ENCODE measurements around the gene ABO. TPM values are rescaled to one million over a fixed set of nuclear protein-coding genes. Genes with fewer than 3 reads are reported as not detected.
"Not testable (repeated sequence)": the region's sequence is repeated elsewhere in the genome, so short reads cannot be mapped to it uniquely, and the experiment has no call there.

ABO gene
- total RNA-seq, 1 donor from 2014 or later = 2.3 TPM

DNA sequence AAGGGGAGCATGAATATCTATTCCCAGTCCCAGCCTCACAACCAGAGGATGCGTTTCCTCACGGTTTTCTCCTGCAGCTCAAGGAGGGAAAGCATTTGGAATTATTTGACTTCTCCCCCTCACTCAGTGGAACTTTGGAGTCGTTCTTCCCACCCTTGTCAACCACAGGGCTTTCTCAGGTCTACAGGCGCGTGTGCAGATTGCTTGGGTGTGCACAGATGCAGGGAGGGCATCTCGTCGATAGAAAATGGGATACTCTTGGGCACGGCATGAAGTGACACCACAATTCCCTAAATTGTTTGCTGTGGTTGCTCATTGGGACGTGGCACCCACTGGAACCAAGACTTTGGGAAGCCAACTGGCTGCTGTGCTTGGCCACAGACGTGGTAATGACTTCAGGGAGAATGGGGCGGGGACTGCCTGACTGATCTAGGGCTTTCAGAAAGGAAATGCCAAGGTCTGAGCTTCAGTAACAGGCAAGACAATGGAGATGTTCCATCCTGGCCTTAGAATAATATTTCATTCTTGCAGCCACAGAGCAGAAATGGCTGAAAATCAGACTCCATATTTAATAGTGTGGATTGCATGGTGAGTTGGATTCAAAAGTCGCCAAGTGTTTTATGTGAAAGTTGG is 53.7 kb downstream of the ABO start:
- no peak for DNase-seq (ENCODE audit: low spot score in 2 of 2, unreplicated experiment in 2 of 2)
- peaks cover 7% of the 10 kb centered on the region for H3K4me1 Mint-ChIP-seq
- no peak overlapping the region for H3K4me3 Mint-ChIP-seq
- H3K36me3 Mint-ChIP-seq = no peaks in the 10 kb centered on the region
- H3K9me3 Mint-ChIP-seq = peaks cover 4% of the 10 kb centered on the region
- TF ChIP-seq, protein P1, sequence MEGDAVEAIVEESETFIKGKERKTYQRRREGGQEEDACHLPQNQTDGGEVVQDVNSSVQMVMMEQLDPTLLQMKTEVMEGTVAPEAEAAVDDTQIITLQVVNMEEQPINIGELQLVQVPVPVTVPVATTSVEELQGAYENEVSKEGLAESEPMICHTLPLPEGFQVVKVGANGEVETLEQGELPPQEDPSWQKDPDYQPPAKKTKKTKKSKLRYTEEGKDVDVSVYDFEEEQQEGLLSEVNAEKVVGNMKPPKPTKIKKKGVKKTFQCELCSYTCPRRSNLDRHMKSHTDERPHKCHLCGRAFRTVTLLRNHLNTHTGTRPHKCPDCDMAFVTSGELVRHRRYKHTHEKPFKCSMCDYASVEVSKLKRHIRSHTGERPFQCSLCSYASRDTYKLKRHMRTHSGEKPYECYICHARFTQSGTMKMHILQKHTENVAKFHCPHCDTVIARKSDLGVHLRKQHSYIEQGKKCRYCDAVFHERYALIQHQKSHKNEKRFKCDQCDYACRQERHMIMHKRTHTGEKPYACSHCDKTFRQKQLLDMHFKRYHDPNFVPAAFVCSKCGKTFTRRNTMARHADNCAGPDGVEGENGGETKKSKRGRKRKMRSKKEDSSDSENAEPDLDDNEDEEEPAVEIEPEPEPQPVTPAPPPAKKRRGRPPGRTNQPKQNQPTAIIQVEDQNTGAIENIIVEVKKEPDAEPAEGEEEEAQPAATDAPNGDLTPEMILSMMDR (IDR thresholded peaks at IDR 0.05; ENCODE audit: unreplicated experiment) = no peak
- H3K27me3 Mint-ChIP-seq (ENCODE audit: low read depth) = peaks cover 42% of the 10 kb centered on the region
- no peak overlapping the region for H3K27ac Mint-ChIP-seq

DNA sequence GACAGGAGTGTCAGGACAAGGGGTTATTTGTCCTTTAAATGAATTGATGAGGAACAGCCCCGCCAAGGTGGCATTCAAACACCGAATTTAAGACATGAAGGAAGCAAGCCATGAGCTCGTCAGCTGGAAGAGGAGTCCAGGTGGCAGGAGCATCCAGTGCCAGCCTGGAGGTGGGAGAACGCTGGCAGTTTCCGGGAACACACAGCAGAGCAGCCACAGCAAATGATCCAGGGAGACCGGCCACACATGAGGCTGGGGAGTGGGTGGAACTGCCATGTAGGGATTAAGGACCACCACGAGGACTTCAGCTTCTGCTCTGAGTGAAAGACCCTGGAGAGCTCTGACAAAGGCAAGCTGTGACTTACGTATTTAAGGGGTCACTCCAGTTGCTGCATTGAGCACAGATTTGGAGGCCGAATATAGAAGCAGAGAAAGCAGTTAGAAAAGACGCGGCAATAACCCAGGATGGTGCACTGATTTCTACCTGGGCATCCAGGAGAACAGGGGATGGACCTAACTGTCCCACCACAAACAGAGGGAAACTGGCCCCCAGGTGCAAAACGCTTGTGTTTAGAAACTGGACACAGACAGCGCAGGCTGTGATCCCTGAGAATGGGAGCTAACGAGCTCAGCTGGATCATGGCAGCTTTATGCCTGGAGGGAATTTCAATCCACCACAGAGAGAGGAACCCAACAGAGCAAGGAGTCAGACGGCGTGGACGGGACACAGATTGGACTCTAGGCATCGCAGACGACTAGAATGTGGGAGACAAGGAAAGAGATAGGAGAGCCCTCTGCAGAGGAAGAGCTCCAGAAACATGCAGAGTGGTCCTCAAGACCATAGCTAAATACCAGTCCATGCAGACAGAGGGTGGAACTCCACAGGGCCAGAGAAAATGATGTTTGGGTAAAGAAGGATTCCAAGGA is 56.7 kb downstream of the ABO start:
- peak in 1 of 2 experiments; percentile 35 for DNase-seq (ENCODE audit: low spot score in 2 of 2, unreplicated experiment in 2 of 2)
- Mint-ChIP-seq H3K9me3 (peaks cover 16% of the 10 kb centered on the region), H3K4me1 (peaks cover 20% of the 10 kb centered on the region), H3K27me3 (ENCODE audit: low read depth) (peaks cover 40% of the 10 kb centered on the region)
- not testable (repeated sequence) for H3K4me3 Mint-ChIP-seq, H3K27ac Mint-ChIP-seq, H3K36me3 Mint-ChIP-seq

- not testable (repeated sequence) for H3K27ac Mint-ChIP-seq, H3K36me3 Mint-ChIP-seq, H3K4me3 Mint-ChIP-seq
- Mint-ChIP-seq H3K4me1 (peaks cover 19% of the 10 kb centered on the region), H3K9me3 (peaks cover 16% of the 10 kb centered on the region), H3K27me3 (ENCODE audit: low read depth) (peaks cover 40% of the 10 kb centered on the region)
- DNase-seq (ENCODE audit: low spot score in 2 of 2, unreplicated experiment in 2 of 2) = peak in 1 of 2 experiments; percentile 30
Observed at GRCh38 chr9:133217333-133217988, 57.5 kb downstream of the ABO start.

GRCh38 chr9:133214276-133214675 is 60.7 kb downstream of the ABO start:
- H3K27me3 Mint-ChIP-seq (ENCODE audit: low read depth) = peaks cover 30% of the 10 kb centered on the region
- H3K4me1 Mint-ChIP-seq = peaks cover 19% of the 10 kb centered on the region
- H3K4me3 Mint-ChIP-seq, H3K36me3 Mint-ChIP-seq: not testable (repeated sequence)
- peaks cover 18% of the 10 kb centered on the region for H3K9me3 Mint-ChIP-seq
- DNase-seq (ENCODE audit: low spot score in 2 of 2, unreplicated experiment in 2 of 2) = peak in 1 of 2 experiments; percentile 35
- H3K27ac Mint-ChIP-seq = peak overlapping the region; percentile 92

- TF ChIP-seq, protein P1 (IDR thresholded peaks at IDR 0.05; ENCODE audit: unreplicated experiment) = no peak
- peaks cover 11% of the 10 kb centered on the region for H3K27me3 Mint-ChIP-seq (ENCODE audit: low read depth)
Observed at GRCh38 chr9:133210609-133211008, 64.4 kb downstream of the ABO start.

DNA sequence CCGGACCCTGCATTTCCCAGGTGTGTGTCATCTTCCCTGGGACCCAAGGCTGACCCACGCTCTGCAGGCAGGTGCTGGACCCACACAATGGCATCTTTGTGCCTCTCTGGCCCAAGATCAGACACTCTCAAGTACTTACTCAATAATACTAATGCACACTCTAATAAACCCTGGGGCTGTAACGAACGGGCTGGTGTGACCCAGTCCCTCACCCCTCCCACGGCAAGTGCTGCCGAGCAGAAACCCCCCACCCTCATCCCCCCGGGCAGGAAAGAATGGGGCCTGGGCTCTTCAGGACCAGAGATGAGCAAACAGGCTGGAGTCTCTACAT is 64.8 kb downstream of the ABO start:
- Mint-ChIP-seq H3K9me3 (peaks cover 13% of the 10 kb centered on the region), H3K27ac (no peak overlapping the region), H3K27me3 (ENCODE audit: low read depth) (peaks cover 11% of the 10 kb centered on the region), H3K4me1 (peaks cover 19% of the 10 kb centered on the region), H3K36me3 (no peaks in the 10 kb centered on the region), H3K4me3 (no peak overlapping the region)
- TF ChIP-seq, protein P1 (IDR thresholded peaks at IDR 0.05; ENCODE audit: unreplicated experiment) = no peak
- no peak for DNase-seq (ENCODE audit: low spot score in 2 of 2, unreplicated experiment in 2 of 2)

More at GRCh38 chr9:133210609-133211008, 64.4 kb downstream of the ABO start:
- H3K27ac Mint-ChIP-seq = no peak overlapping the region
- H3K36me3 Mint-ChIP-seq = no peaks in the 10 kb centered on the region
- H3K9me3 Mint-ChIP-seq = peaks cover 16% of the 10 kb centered on the region
- H3K4me1 Mint-ChIP-seq = peaks cover 19% of the 10 kb centered on the region
- no peak overlapping the region for H3K4me3 Mint-ChIP-seq
- DNase-seq (ENCODE audit: low spot score in 2 of 2, unreplicated experiment in 2 of 2) = no peak

DNA sequence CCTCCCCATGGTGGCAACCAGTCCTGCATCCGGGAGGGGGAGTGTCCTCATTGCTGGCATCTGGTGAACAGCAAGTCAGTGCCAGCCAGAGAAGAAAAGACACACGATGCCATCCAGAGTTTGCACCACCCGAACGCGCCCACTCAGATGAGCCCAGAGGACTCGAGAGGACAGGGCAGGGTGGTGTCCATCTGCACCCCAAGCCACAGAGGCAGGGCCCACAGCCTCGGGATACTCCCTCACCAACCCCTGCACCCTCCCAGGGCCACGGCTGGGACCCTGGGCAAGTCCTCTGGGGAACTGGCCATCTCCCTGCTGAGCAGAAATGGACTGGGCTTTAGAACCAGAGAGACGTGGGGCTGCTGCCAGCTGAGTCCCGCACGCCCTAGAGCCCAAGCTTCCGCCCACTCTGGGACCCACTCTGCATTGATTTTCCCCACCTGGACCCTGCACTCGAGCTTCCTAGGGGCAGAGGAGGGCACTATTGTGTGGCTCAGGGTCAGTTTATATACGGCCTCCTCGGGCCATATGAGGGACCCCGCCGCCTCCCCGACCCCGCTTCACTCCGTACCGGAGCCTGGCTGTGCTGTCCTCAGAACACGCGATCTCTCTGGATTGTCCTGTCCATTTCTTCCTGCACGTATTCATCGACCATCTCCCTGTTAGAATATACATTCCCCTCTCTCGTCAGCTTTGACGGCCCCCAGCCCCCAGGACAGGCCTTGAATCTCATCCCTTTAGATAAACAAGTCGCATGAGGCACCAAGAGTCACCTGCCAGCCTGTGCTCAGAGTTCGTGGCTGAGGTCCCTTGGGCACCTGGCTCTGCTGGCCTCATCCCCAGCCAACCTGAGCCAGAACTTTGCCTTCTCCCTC is 65.4 kb downstream of the ABO start:
- peak in 1 of 2 experiments; percentile 35 for DNase-seq (ENCODE audit: low spot score in 2 of 2, unreplicated experiment in 2 of 2)
- H3K27me3 Mint-ChIP-seq (ENCODE audit: low read depth) = peaks cover 11% of the 10 kb centered on the region
- not testable (repeated sequence) for H3K9me3 Mint-ChIP-seq, H3K27ac Mint-ChIP-seq, H3K4me3 Mint-ChIP-seq, H3K36me3 Mint-ChIP-seq
- peaks cover 14% of the 10 kb centered on the region for H3K4me1 Mint-ChIP-seq

GRCh38 chr9:133208880-133209300 is 66.1 kb downstream of the ABO start, which contains the start of gene OBP2B:
OBP2B (minus strand) TSS chr9:133209250; CDS start chr9:133209199, 51 bp downstream.
- H3K4me3 Mint-ChIP-seq, H3K27ac Mint-ChIP-seq, H3K9me3 Mint-ChIP-seq, H3K4me1 Mint-ChIP-seq, H3K36me3 Mint-ChIP-seq: not testable (repeated sequence)
- H3K27me3 Mint-ChIP-seq (ENCODE audit: low read depth) = peaks cover 11% of the 10 kb centered on the region
- DNase-seq (ENCODE audit: low spot score in 2 of 2, unreplicated experiment in 2 of 2) = peak in 1 of 2 experiments; percentile 26

DNA sequence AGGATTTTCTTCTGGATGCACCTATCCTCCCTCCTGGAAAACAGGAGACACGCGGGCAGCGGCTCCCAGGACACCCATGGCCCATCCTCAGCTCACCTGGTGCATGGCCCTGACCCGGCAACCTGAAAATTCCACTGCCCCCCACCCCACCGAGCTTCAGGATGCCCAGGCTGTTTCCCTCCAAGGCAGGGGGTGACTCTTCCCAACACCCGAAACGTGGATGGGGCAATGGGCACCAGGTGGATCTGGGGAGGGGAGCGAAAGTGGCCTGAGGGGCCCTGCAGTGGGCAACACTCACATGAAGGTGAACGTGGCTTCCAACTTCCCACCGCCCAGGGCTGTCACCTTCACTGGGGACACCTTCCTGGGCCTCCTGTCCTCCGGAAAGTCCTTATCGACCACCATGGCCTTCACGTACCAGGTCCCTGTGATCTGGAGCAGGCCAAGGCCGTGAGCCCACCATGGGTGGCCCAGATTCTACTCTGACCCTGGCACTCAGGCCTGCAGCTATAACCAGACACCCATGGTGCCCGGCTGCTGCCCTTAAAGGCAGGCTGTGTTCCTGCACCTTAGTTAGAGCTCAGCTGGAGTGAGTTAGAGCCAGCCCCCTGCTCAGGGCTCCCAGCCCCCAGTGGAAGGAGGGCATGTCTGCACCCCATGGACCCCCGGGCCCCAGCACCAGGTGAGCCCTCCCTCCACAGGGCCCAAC is 66.7 kb downstream of the ABO start:
- not testable (repeated sequence) for H3K4me1 Mint-ChIP-seq, H3K9me3 Mint-ChIP-seq, H3K27ac Mint-ChIP-seq

More for the DNA sequence above, 66.7 kb downstream of the ABO start:
- DNase-seq (ENCODE audit: low spot score in 2 of 2, unreplicated experiment in 2 of 2); H3K36me3 Mint-ChIP-seq; H3K4me3 Mint-ChIP-seq: not testable (repeated sequence)
- peaks cover 16% of the 10 kb centered on the region for H3K27me3 Mint-ChIP-seq (ENCODE audit: low read depth)
